HG03342 (cell line): ENCODE results near the gene CDKN2B.
"Not testable (repeated sequence)": the region's sequence is repeated elsewhere in the genome, so short reads cannot be mapped to it uniquely, and the experiment has no call there.

ENCODE experiments used
- ATAC-seq: cut with Tn5 transposase; IDR thresholded peaks from one replicate; pipeline ENCODE4 v1.9.1; 2021; ENCODE audit warnings: mild to moderate bottlenecking, moderate library complexity; ENCODE audit not compliant: unreplicated experiment

The CDKN2B gene

GRCh38 chr9:22008717-22009505, at the start of gene CDKN2B:
Gene CDKN2B, minus strand, starts transcription at chr9:22009305. Its CDS starts 352 bp downstream, at chr9:22008953.
- peak; percentile 87 for ATAC-seq

- not testable (repeated sequence) for ATAC-seq
These were observed 48.9 kb upstream of the CDKN2B start for GRCh38 chr9:22057972-22058371.

GRCh38 chr9:22056402-22056801, 47.3 kb upstream of the CDKN2B start:
- no peak for ATAC-seq

GRCh38 chr9:22055090-22055489, 46.0 kb upstream of the CDKN2B start:
- ATAC-seq: no peak

- no peak for ATAC-seq
These were observed 45.4 kb upstream of the CDKN2B start for GRCh38 chr9:22054529-22054928.

- no peak for ATAC-seq
These were observed 45.0 kb upstream of the CDKN2B start for GRCh38 chr9:22054076-22054475.

GRCh38 chr9:22053178-22053577, 44.1 kb upstream of the CDKN2B start:
- no peak for ATAC-seq

- no peak for ATAC-seq
These were observed 43.4 kb upstream of the CDKN2B start for GRCh38 chr9:22052376-22052945.

- peak; percentile 74 for ATAC-seq
These were observed 41.8 kb upstream of the CDKN2B start for GRCh38 chr9:22050924-22051323.

GRCh38 chr9:22049411-22049810, 40.3 kb upstream of the CDKN2B start:
- ATAC-seq: no peak

- ATAC-seq: no peak
These were observed 38.5 kb upstream of the CDKN2B start for GRCh38 chr9:22047596-22047995.

- no peak for ATAC-seq
These were observed 37.3 kb upstream of the CDKN2B start for GRCh38 chr9:22046243-22046885.

- no peak for ATAC-seq
These were observed 36.3 kb upstream of the CDKN2B start for GRCh38 chr9:22045423-22045822.

- no peak for ATAC-seq
These were observed 35.5 kb upstream of the CDKN2B start for GRCh38 chr9:22044583-22044982.

- ATAC-seq: no peak
These were observed 34.8 kb upstream of the CDKN2B start for GRCh38 chr9:22043928-22044327.

- no peak for ATAC-seq
These were observed 32.7 kb upstream of the CDKN2B start for GRCh38 chr9:22041775-22042174.

GRCh38 chr9:22041344-22041743, 32.2 kb upstream of the CDKN2B start:
- no peak for ATAC-seq

- ATAC-seq: no peak
These were observed 31.7 kb upstream of the CDKN2B start for GRCh38 chr9:22040760-22041159.

GRCh38 chr9:22039258-22039657, 30.2 kb upstream of the CDKN2B start:
- ATAC-seq: no peak

- ATAC-seq: peak; percentile 69
These were observed 29.0 kb upstream of the CDKN2B start for GRCh38 chr9:22037954-22038690.

- no peak for ATAC-seq
These were observed 27.9 kb upstream of the CDKN2B start for GRCh38 chr9:22036866-22037626.
